Adrenal gland (tissue), 12 donors: Measurements from ENCODE around the gene ERCC3. TPM values are rescaled to one million over a fixed set of nuclear protein-coding genes. Genes with fewer than 3 reads are reported as not detected.
"Not testable (repeated sequence)": the region's sequence is repeated elsewhere in the genome, so short reads cannot be mapped to it uniquely, and the experiment has no call there.

ENCODE experiments used
- DNase-seq, 7 donors: peaks; one replicate each; pipeline ENCODE4 v3.0.0-alpha.2; 2019 to 2020
- H3K27ac ChIP-seq, 5 donors: fragments of 200-600 bp; sonication (generic) in 4 of 5; 1 replicate in 3 of 5; 2 replicates in 2 of 5; pipeline versions ENCODE4 v1.5.1 to v1.8.0; 2016 to 2020; ENCODE audit warnings: mild to moderate bottlenecking in 1 of 5
- H3K27me3 ChIP-seq: fragments of 200-600 bp; 2 replicates; pipeline ENCODE4 v1.8.0; 2021
- H3K36me3 ChIP-seq, 2 donors: fragments of 200-600 bp; replicated peaks in 1 of 2; 1 replicate in 1 of 2; 2 replicates in 1 of 2; pipeline versions ENCODE4 v1.5.1 to v1.8.0; 2018 to 2022
- H3K4me1 ChIP-seq, 2 donors: fragments of 200-600 bp; replicated peaks in 1 of 2; 1 replicate in 1 of 2; 2 replicates in 1 of 2; pipeline versions ENCODE4 v1.5.1 to v1.8.0; 2018 to 2021
- H3K4me3 ChIP-seq, 4 donors: fragments of 200-600 bp; sonication (generic) in 3 of 4; one replicate each; pipeline ENCODE4 v1.5.1; 2016 to 2018
- H3K9me3 ChIP-seq, 3 donors: fragments of 200-600 bp; sonication (generic) in 1 of 3; replicated peaks in 1 of 3; 1 replicate in 2 of 3; 2 replicates in 1 of 3; pipeline versions ENCODE4 v1.5.1 to v1.8.0; 2016 to 2021
- POLR2A ChIP-seq, 2 donors: fragments of 450-650 bp; IDR thresholded peaks; one replicate each; pipeline ENCODE4 v1.6.1; 2017; ENCODE audit warnings: antibody characterized with exemption in 2 of 2, mild to moderate bottlenecking in 2 of 2, moderate library complexity in 1 of 2
- WGBS, 4 donors: extraction: QIAGEN DNeasy Blood & Tissue Kit in 2 of 4; methylation state at CpG; one replicate each; pipeline versions ENCODE4 v1.1.5 to v1.1.7; 2013 to 2017; 5-methylcytosine and 5-hydroxymethylcytosine counted together
- intact Hi-C, 2 donors: fragments of 100-400 bp; cut with DNase I; formaldehyde crosslinking; loops; one replicate each; pipeline versions ENCODE4 v1.14.1 to v1.15.0; 2022 to 2023
- polyA plus RNA-seq, 3 donors: library from polyadenylated mRNA; stranded (reverse); fragments of 200-250 nt in 2 of 3; fragments of 350-450 nt in 1 of 3; fragmentation: Illumina TruSeq in 1 of 3; extraction: RNeasy Lipid Tissue Mini Kit (QIAGEN cat#74804) in 1 of 3; gene quantifications; one replicate each; pipeline ENCODE4 v1.2.3, GENCODE V29; 2013 to 2014
- total RNA-seq, 9 donors: library from RNA; depleted of rRNA in 4 of 9; stranded (reverse); fragments of >200 nt in 4 of 9; fragments of 120-200 nt in 1 of 9; fragmentation: NEBNext Ultra II Directional in 1 of 9; extraction: Animal tissue kit (Norgen Biotek cat#: 25700) in 1 of 9; gene quantifications; one replicate each; pipeline versions ENCODE4 v1.1.0 to v1.2.4, GENCODE V29; 2013 to 2023
- TF ChIP-seq, protein P1 (sequence below), 6 experiments: fragments of 450-650 bp in 4 of 6; fragments of 200-600 bp in 2 of 6; sonication (generic) in 1 of 6; IDR thresholded peaks; 1 replicate in 5 of 6; 2 replicates in 1 of 6; pipeline versions ENCODE4 v1.5.1 to v1.8.0; 2016 to 2021; ENCODE audit warnings: antibody characterized with exemption in 6 of 6, mild to moderate bottlenecking in 2 of 6, moderate library complexity in 1 of 6
- donor health status: healthy with polysubstance abuse.
- donor health status: Bipolar disorder and iron deficiency.
- donor health status: DM: yes; HTN: yes; CAD: no.
- donor health status: DM: no; HTN: no; CAD: no.
- donor health status: DM: no; HTN: no; CAD: no.
- donor health status: DM: yes; HTN: yes; CAD: no.

ERCC3 gene
- total and polyA plus RNA-seq, 12 donors, result 26.7 to 65.8 (median 37.5) TPM

DNA sequence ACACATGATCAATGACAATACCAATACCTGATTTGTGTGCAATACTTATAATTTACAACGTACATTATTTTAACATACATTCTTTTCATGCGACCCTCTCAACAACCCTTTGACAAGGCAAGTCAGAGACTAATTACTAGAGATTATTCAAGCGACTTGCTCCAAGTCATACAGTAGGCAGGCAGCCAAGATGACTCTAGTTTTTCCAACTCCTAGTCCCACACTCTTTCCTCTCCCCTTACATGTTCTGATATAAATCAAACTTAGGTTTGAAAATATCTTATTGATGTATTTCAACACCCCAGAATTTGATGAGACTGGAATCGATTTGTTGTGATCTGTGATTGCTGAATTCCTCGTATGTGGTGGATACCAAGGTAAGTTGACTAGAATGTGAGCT lies 65.8 kb downstream of the ERCC3 start:
- WGBS, 4 donors, result 65 to 76% (median 69%) methylated on average over 5 of the region's 5 CpGs
- intact Hi-C loops, result no loop called here

DNA sequence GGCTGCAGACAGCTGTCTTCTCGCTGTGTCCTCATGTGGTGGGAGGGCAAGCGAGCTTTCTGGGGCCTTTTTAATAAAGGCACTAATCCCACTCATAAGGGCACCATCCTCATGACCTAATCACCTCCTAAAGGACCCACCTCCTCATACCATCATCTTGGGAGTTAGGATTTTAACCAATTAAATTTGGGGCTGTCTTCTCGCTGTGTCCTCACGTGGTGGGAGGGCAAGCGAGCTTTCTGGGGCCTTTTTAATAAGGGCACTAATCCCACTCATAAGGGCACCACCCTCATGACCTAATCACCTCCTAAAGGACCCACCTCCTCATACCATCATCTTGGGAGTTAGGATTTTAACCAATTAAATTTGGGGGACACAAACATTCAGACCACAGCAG lies 66.7 kb downstream of the ERCC3 start:
- DNase-seq, H3K4me3 ChIP-seq, H3K9me3 ChIP-seq, H3K4me1 ChIP-seq, intact Hi-C loops, H3K36me3 ChIP-seq, H3K27ac ChIP-seq: not testable (repeated sequence)
- WGBS, 4 donors, result 86 to 93% (median 92%) methylated on average over 5 of the region's 5 CpGs
- peaks cover 10% of the 10 kb centered on the region for H3K27me3 ChIP-seq

More for the DNA sequence above, 65.8 kb downstream of the ERCC3 start:
- no peak overlapping the region for H3K4me3 ChIP-seq
- H3K27me3 ChIP-seq, result peaks cover 3% of the 10 kb centered on the region
- H3K27ac ChIP-seq, result no peak overlapping the region
- H3K4me1 ChIP-seq, result no peaks in the 10 kb centered on the region
- no peak for DNase-seq
- H3K9me3 ChIP-seq, result no peaks in the 10 kb centered on the region
- TF ChIP-seq, protein P1, sequence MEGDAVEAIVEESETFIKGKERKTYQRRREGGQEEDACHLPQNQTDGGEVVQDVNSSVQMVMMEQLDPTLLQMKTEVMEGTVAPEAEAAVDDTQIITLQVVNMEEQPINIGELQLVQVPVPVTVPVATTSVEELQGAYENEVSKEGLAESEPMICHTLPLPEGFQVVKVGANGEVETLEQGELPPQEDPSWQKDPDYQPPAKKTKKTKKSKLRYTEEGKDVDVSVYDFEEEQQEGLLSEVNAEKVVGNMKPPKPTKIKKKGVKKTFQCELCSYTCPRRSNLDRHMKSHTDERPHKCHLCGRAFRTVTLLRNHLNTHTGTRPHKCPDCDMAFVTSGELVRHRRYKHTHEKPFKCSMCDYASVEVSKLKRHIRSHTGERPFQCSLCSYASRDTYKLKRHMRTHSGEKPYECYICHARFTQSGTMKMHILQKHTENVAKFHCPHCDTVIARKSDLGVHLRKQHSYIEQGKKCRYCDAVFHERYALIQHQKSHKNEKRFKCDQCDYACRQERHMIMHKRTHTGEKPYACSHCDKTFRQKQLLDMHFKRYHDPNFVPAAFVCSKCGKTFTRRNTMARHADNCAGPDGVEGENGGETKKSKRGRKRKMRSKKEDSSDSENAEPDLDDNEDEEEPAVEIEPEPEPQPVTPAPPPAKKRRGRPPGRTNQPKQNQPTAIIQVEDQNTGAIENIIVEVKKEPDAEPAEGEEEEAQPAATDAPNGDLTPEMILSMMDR (IDR thresholded peaks at IDR 0.05), result no peak
- TF ChIP-seq POLR2A (IDR thresholded peaks at IDR 0.05), result no peak
- H3K36me3 ChIP-seq, result no peaks in the 10 kb centered on the region

GRCh38 chr2:127226520-127227263 lies 67.3 kb downstream of the ERCC3 start:
- no peak overlapping the region for H3K27ac ChIP-seq

GRCh38 chr2:127226132-127226519 lies 67.8 kb downstream of the ERCC3 start:
- intact Hi-C loops, result no loop called here
- no peak for DNase-seq
- Histone ChIP-seq H3K4me3 (no peak overlapping the region), H3K27ac (no peak overlapping the region), H3K4me1 (no peaks in the 10 kb centered on the region), H3K36me3 (no peaks in the 10 kb centered on the region), H3K9me3 (no peaks in the 10 kb centered on the region), H3K27me3 (peaks cover 16% of the 10 kb centered on the region)
- WGBS, 4 donors, result 52 to 71% (median 62%) methylated on average over 6 to 9 of the region's 9 CpGs
- TF ChIP-seq, protein P1 (IDR thresholded peaks at IDR 0.05), result no peak
- no peak for TF ChIP-seq POLR2A (IDR thresholded peaks at IDR 0.05)

More at GRCh38 chr2:127226520-127227263, 67.3 kb downstream of the ERCC3 start:
- Histone ChIP-seq H3K4me1 (no peaks in the 10 kb centered on the region), H3K9me3 (no peaks in the 10 kb centered on the region), H3K27me3 (peaks cover 13% of the 10 kb centered on the region), H3K36me3 (no peaks in the 10 kb centered on the region), H3K4me3 (no peak overlapping the region)
- intact Hi-C loops, result no loop called here
- no peak for DNase-seq
- WGBS, 4 donors, result 40 to 49% (median 45%) methylated on average over 10 of the region's 10 CpGs
- TF ChIP-seq POLR2A (IDR thresholded peaks at IDR 0.05), result no peak
- TF ChIP-seq, protein P1 (IDR thresholded peaks at IDR 0.05), result no peak
